ENCODE results near the gene ADAT2. TPM values are rescaled to one million over a fixed set of nuclear protein-coding genes. Genes with fewer than 3 reads are reported as not detected.

The ADAT2 gene
- total RNA-seq, 1 donor from 2014 or later: 7.1 TPM

GRCh38 chr6:143405373-143406154 is 44.9 kb downstream of the ADAT2 start:
- Histone ChIP-seq H3K4me1 (peaks cover 7% of the 10 kb centered on the region), H3K4me3 (no peak overlapping the region), H3K9me3 (no peaks in the 10 kb centered on the region), H3K27ac (no peak overlapping the region), H3K27me3 (no peaks in the 10 kb centered on the region), H3K36me3 (no peaks in the 10 kb centered on the region)
- no peak for TF ChIP-seq CTCF (IDR thresholded peaks at IDR 0.05)
- ATAC-seq (no peak), DNase-seq (no peak)
- intact Hi-C loops (cut with DNase I): no loop called here

GRCh38 chr6:143402721-143403336 is 47.7 kb downstream of the ADAT2 start:
- no peak for DNase-seq
- TF ChIP-seq CTCF (IDR thresholded peaks at IDR 0.05): no peak
- ATAC-seq: no peak
- H3K4me3 ChIP-seq: no peak overlapping the region
- peaks cover 8% of the 10 kb centered on the region for H3K4me1 ChIP-seq
- H3K27ac ChIP-seq: no peak overlapping the region
- H3K36me3 ChIP-seq: no peaks in the 10 kb centered on the region
- no peaks in the 10 kb centered on the region for H3K27me3 ChIP-seq
- intact Hi-C loops (cut with DNase I): no loop called here
- H3K9me3 ChIP-seq: no peaks in the 10 kb centered on the region

- H3K27ac ChIP-seq: no peak overlapping the region
- intact Hi-C loops (cut with DNase I): no loop called here
- peaks cover 8% of the 10 kb centered on the region for H3K4me1 ChIP-seq
- no peak overlapping the region for H3K4me3 ChIP-seq
- no peaks in the 10 kb centered on the region for H3K9me3 ChIP-seq
- no peaks in the 10 kb centered on the region for H3K27me3 ChIP-seq
- no peak for DNase-seq
- H3K36me3 ChIP-seq: no peaks in the 10 kb centered on the region
- TF ChIP-seq CTCF (IDR thresholded peaks at IDR 0.05): no peak
- ATAC-seq: no peak
Measured at GRCh38 chr6:143401636-143402370, 48.7 kb downstream of the ADAT2 start.

- H3K9me3 ChIP-seq: no peaks in the 10 kb centered on the region
- DNase-seq (no peak), ATAC-seq (no peak)
- H3K27ac ChIP-seq: peak overlapping the region; percentile 3
- intact Hi-C loops (cut with DNase I): no loop called here
- peaks cover 8% of the 10 kb centered on the region for H3K4me1 ChIP-seq
- H3K36me3 ChIP-seq: no peaks in the 10 kb centered on the region
- H3K27me3 ChIP-seq: no peaks in the 10 kb centered on the region
- no peak for TF ChIP-seq CTCF (IDR thresholded peaks at IDR 0.05)
- no peak overlapping the region for H3K4me3 ChIP-seq
Measured at GRCh38 chr6:143401068-143401446, 49.4 kb downstream of the ADAT2 start.

GRCh38 chr6:143400258-143401067 is 50.0 kb downstream of the ADAT2 start:
- intact Hi-C loops (cut with DNase I): no loop called here
- Histone ChIP-seq H3K36me3 (no peaks in the 10 kb centered on the region), H3K27ac (peak overlapping the region; percentile 24), H3K4me3 (no peak overlapping the region), H3K9me3 (no peaks in the 10 kb centered on the region), H3K4me1 (peaks cover 8% of the 10 kb centered on the region), H3K27me3 (no peaks in the 10 kb centered on the region)
- ATAC-seq (peak; percentile 82), DNase-seq (no peak)
- no peak for TF ChIP-seq CTCF (IDR thresholded peaks at IDR 0.05)

Data from upper lobe of right lung (tissue), 1 donor.